ENCODE results near the gene NUP42. TPM values are rescaled to one million over a fixed set of nuclear protein-coding genes. Genes with fewer than 3 reads are reported as not detected.
"Not testable (repeated sequence)": the region's sequence is repeated elsewhere in the genome, so short reads cannot be mapped to it uniquely, and the experiment has no call there.

NUP42 gene
- polyA plus RNA-seq, 1 donor = 57.9 TPM

DNA sequence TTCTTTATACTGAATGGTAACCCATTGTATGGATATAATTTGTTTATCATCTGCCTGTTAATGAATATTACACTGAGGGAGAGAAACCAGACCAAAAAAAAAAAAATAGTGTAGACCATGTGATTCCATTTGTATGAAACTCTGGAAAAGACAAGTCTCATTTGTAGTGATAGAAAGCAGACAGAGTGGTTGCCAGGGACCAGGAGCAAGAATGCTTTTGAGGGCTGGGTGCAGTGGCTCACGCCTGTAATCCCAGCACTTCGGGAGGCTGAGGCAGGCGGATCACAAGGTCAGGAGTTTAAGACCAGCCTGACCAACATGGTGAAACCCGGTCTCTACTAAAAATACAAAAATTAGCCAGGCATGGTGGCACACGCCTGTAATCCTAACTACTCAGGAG lies 15.9 kb downstream of the NUP42 start:
- not testable (repeated sequence) for H3K9me3 ChIP-seq (ENCODE audit: control insufficient read depth, low read depth, low read length); H3K27ac ChIP-seq (ENCODE audit: low read length); H3K27me3 ChIP-seq (ENCODE audit: control insufficient read depth, insufficient read depth, low read length); H3K4me3 ChIP-seq (ENCODE audit: low read length); DNase-seq; H3K4me1 ChIP-seq (ENCODE audit: control insufficient read depth, insufficient read depth, low read length)
- WGBS (ENCODE audit: insufficient coverage, low lambda C conversion rate) = no CpG with 5 or more reads among the region's 5 CpGs
- peaks cover 25% of the 10 kb centered on the region for H3K36me3 ChIP-seq (ENCODE audit: control insufficient read depth, insufficient read depth, low read length)

DNA sequence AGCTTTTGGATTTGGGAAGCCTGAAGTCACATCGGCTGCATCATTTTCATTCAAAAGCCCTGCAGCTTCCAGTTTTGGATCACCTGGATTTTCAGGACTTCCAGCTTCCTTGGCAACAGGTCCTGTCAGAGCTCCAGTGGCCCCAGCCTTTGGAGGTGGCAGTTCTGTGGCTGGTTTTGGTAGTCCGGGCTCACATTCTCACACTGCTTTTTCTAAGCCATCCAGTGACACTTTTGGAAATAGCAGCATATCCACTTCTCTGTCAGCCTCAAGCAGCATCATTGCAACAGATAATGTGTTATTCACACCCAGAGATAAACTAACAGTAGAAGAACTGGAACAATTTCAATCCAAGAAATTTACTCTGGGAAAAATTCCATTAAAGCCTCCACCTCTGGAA lies 18.5 kb downstream of the NUP42 start:
- no CpG with 5 or more reads among the region's 2 CpGs for WGBS (ENCODE audit: insufficient coverage, low lambda C conversion rate)
- Histone ChIP-seq H3K27me3 (ENCODE audit: control insufficient read depth, insufficient read depth, low read length) (no peaks in the 10 kb centered on the region), H3K27ac (ENCODE audit: low read length) (no peak overlapping the region), H3K36me3 (ENCODE audit: control insufficient read depth, insufficient read depth, low read length) (peaks cover 19% of the 10 kb centered on the region), H3K9me3 (ENCODE audit: control insufficient read depth, low read depth, low read length) (no peaks in the 10 kb centered on the region), H3K4me3 (ENCODE audit: low read length) (no peak overlapping the region), H3K4me1 (ENCODE audit: control insufficient read depth, insufficient read depth, low read length) (no peaks in the 10 kb centered on the region)
- no peak for DNase-seq

DNA sequence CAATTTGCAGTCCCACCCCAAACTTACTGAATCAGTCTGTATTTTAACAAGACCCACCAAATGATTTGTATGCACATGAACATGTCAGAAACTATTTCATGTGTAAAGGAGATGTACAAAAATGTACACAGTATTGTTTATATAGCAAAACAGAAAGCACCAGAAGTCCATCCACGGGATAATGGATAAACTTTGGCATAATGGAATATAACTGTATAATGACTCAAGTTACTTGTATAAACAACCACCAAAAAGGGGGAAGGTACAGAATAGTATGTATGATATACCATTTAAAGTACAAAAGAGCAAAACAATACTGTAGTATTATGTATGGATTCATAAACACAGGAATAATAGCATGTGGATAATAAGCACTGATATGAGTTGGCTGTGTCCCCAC lies 22.4 kb downstream of the NUP42 start:
- no peaks in the 10 kb centered on the region for H3K9me3 ChIP-seq (ENCODE audit: control insufficient read depth, low read depth, low read length)
- H3K27me3 ChIP-seq (ENCODE audit: control insufficient read depth, insufficient read depth, low read length) = peaks cover 2% of the 10 kb centered on the region
- H3K27ac ChIP-seq (ENCODE audit: low read length) = no peak overlapping the region
- H3K4me1 ChIP-seq (ENCODE audit: control insufficient read depth, insufficient read depth, low read length) = peaks cover 5% of the 10 kb centered on the region
- peaks cover 13% of the 10 kb centered on the region for H3K36me3 ChIP-seq (ENCODE audit: control insufficient read depth, insufficient read depth, low read length)
- WGBS (ENCODE audit: insufficient coverage, low lambda C conversion rate) = no CpG with 5 or more reads among the region's 1 CpG
- no peak for DNase-seq
- no peak overlapping the region for H3K4me3 ChIP-seq (ENCODE audit: low read length)

DNA sequence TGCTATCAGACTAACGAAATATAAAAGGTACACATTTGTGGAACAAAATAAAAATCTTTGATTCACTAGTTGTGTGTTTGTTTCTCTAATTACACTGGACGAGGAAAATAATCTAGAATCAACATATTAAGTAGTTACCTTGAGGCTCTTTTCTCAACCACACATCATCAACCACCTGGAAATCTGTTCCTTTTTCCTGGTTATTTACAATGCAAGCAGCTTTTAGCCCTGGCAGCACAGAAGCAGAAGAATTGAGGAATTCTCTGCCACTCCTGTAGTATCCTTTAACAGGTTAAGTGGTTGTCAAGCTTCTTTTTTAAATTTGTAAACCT lies 23.7 kb downstream of the NUP42 start:
- Histone ChIP-seq H3K4me1 (ENCODE audit: control insufficient read depth, insufficient read depth, low read length) (peaks cover 5% of the 10 kb centered on the region), H3K9me3 (ENCODE audit: control insufficient read depth, low read depth, low read length) (no peaks in the 10 kb centered on the region), H3K4me3 (ENCODE audit: low read length) (peak overlapping the region; percentile 27), H3K27ac (ENCODE audit: low read length) (no peak overlapping the region), H3K36me3 (ENCODE audit: control insufficient read depth, insufficient read depth, low read length) (peaks cover 2% of the 10 kb centered on the region), H3K27me3 (ENCODE audit: control insufficient read depth, insufficient read depth, low read length) (peaks cover 2% of the 10 kb centered on the region)
- no peak for DNase-seq
- WGBS (ENCODE audit: insufficient coverage, low lambda C conversion rate) = 88% methylated on average over 1 of the region's 2 CpGs

- 40% methylated on average over 1 of the region's 76 CpGs for WGBS (ENCODE audit: insufficient coverage, low lambda C conversion rate)
Measured at GRCh38 chr7:23205909-23206767, 24.3 kb downstream of the NUP42 start.

DNA sequence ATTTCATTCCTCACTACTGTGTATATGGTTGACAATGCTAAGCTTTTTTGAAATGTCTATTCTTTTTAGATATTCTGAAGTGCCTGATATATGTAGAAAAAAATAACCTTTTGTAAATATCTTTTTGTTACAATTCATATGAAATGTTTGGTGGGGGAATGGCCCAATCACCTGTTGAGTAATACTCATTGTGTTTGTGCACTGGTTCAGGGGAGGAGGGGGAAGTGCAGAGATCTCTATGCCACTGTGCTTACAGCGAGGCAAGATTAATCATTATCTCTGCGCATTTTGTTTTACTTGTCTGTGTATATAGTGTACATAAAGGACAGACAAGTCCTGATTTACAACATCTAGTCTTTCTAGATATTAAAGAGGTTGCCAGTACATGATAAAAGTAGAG lies 25.2 kb downstream of the NUP42 start:
- Histone ChIP-seq H3K27ac (ENCODE audit: low read length) (no peak overlapping the region), H3K4me1 (ENCODE audit: control insufficient read depth, insufficient read depth, low read length) (peaks cover 10% of the 10 kb centered on the region), H3K9me3 (ENCODE audit: control insufficient read depth, low read depth, low read length) (no peaks in the 10 kb centered on the region), H3K27me3 (ENCODE audit: control insufficient read depth, insufficient read depth, low read length) (peaks cover 2% of the 10 kb centered on the region), H3K4me3 (ENCODE audit: low read length) (no peak overlapping the region), H3K36me3 (ENCODE audit: control insufficient read depth, insufficient read depth, low read length) (no peaks in the 10 kb centered on the region)
- DNase-seq = peak in 1 of 2 donors; percentile 19
- no CpG with 5 or more reads among the region's 2 CpGs for WGBS (ENCODE audit: insufficient coverage, low lambda C conversion rate)

More at GRCh38 chr7:23205909-23206767, 24.3 kb downstream of the NUP42 start:
- peak in 1 of 2 donors; percentile 48 for DNase-seq
- H3K9me3 ChIP-seq (ENCODE audit: control insufficient read depth, low read depth, low read length) = no peaks in the 10 kb centered on the region
- H3K27me3 ChIP-seq (ENCODE audit: control insufficient read depth, insufficient read depth, low read length) = peaks cover 2% of the 10 kb centered on the region
- no peaks in the 10 kb centered on the region for H3K36me3 ChIP-seq (ENCODE audit: control insufficient read depth, insufficient read depth, low read length)
- H3K4me3 ChIP-seq (ENCODE audit: low read length) = peak overlapping the region; percentile 27
- H3K27ac ChIP-seq (ENCODE audit: low read length) = peak overlapping the region; percentile 37
- H3K4me1 ChIP-seq (ENCODE audit: control insufficient read depth, insufficient read depth, low read length) = peaks cover 5% of the 10 kb centered on the region

DNA sequence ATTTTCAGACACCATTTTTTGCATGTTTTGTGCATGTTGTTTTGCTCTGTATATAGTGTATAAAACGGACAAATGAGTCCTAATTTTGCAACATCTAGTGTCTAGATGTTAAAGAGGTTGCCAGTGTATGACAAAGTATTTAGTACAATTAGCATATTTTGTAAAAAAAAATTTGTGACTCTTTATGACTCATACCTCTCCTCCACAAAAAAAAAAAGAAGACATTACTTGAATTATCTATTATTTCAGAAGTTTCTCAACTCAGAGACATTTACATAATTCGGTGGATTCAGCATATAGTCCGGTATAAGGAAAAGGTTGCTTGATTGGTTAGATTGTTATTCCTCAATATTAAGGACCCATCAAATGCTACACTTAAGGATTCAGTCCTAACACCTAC lies 26.0 kb downstream of the NUP42 start:
- Histone ChIP-seq H3K36me3 (ENCODE audit: control insufficient read depth, insufficient read depth, low read length) (no peaks in the 10 kb centered on the region), H3K27me3 (ENCODE audit: control insufficient read depth, insufficient read depth, low read length) (peaks cover 2% of the 10 kb centered on the region), H3K9me3 (ENCODE audit: control insufficient read depth, low read depth, low read length) (no peaks in the 10 kb centered on the region), H3K4me1 (ENCODE audit: control insufficient read depth, insufficient read depth, low read length) (peaks cover 11% of the 10 kb centered on the region), H3K4me3 (ENCODE audit: low read length) (no peak overlapping the region), H3K27ac (ENCODE audit: low read length) (no peak overlapping the region)
- 100% methylated on average over 1 of the region's 3 CpGs for WGBS (ENCODE audit: insufficient coverage, low lambda C conversion rate)
- no peak for DNase-seq

DNA sequence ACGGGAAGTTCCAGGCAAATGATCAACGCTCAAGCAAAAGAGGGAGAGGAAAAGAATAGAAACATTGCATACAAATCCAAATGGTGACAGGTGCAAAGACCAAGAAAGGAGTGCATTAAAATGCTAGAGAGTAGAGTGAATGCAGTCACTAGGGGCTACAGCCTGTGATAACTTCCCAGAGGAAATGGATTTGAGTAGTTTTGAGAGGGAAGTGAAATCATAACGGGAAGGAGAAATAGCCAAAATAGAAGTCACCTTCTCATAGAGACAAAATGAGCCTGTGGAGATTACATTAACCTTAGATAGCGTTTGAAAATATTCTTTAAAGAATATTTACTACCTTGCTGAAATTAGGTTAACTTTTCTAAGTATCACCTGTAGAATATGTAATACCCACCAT lies 26.5 kb downstream of the NUP42 start:
- H3K27me3 ChIP-seq (ENCODE audit: control insufficient read depth, insufficient read depth, low read length) = peaks cover 2% of the 10 kb centered on the region
- WGBS (ENCODE audit: insufficient coverage, low lambda C conversion rate) = 84% methylated on average over 4 of the region's 4 CpGs
- no peaks in the 10 kb centered on the region for H3K9me3 ChIP-seq (ENCODE audit: control insufficient read depth, low read depth, low read length)
- DNase-seq = no peak
- no peak overlapping the region for H3K4me3 ChIP-seq (ENCODE audit: low read length)
- H3K36me3 ChIP-seq (ENCODE audit: control insufficient read depth, insufficient read depth, low read length) = no peaks in the 10 kb centered on the region
- peaks cover 11% of the 10 kb centered on the region for H3K4me1 ChIP-seq (ENCODE audit: control insufficient read depth, insufficient read depth, low read length)
- H3K27ac ChIP-seq (ENCODE audit: low read length) = no peak overlapping the region

DNA sequence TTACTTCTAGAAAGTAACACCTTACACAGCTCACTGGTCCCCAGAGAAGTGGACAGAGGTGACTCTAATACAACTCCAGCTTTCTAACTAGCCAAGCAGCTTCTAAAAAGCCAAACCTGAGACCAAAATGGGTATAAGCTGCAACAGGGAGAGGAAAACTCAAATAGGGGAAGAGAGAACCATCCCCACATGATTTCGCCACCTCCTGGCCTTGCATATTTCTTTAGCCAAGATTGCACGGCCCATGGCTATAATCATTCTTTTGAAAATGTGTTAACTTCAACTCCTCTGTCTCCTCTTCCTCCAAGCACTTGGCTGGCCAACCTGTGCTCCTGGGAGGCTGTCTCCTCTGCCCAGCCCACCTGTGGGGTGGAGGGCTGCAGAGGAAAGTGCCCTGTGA lies 28.7 kb downstream of the NUP42 start:
- H3K4me1 ChIP-seq (ENCODE audit: control insufficient read depth, insufficient read depth, low read length) = peaks cover 11% of the 10 kb centered on the region
- H3K36me3 ChIP-seq (ENCODE audit: control insufficient read depth, insufficient read depth, low read length) = no peaks in the 10 kb centered on the region
- H3K9me3 ChIP-seq (ENCODE audit: control insufficient read depth, low read depth, low read length) = no peaks in the 10 kb centered on the region
- no peak for DNase-seq
- H3K4me3 ChIP-seq (ENCODE audit: low read length) = no peak overlapping the region
- WGBS (ENCODE audit: insufficient coverage, low lambda C conversion rate) = no CpG with 5 or more reads among the region's 2 CpGs
- H3K27me3 ChIP-seq (ENCODE audit: control insufficient read depth, insufficient read depth, low read length) = peaks cover 2% of the 10 kb centered on the region
- H3K27ac ChIP-seq (ENCODE audit: low read length) = no peak overlapping the region

DNA sequence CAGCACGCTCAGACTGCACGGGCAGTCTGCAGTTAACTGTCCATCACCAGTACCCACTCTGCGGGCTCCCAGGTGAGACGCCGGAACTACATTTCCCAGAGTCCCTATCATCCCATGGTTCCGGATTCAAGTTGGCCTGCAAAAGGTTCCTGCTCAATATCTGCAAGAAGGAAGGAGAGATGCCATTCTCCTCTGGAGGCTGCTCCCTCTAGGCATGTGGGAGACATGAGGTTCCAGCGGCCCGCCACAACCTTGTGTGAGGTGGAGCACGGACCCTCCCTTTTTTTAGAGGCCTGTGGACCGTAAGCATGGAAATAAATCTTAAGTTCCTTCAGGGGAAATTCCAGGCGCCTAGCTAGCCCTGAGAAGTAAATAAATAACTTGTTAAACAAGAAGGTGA lies 29.7 kb downstream of the NUP42 start:
- no peak overlapping the region for H3K4me3 ChIP-seq (ENCODE audit: low read length)
- no peak for DNase-seq
- peaks cover 7% of the 10 kb centered on the region for H3K4me1 ChIP-seq (ENCODE audit: control insufficient read depth, insufficient read depth, low read length)
- H3K36me3 ChIP-seq (ENCODE audit: control insufficient read depth, insufficient read depth, low read length) = no peaks in the 10 kb centered on the region
- H3K27ac ChIP-seq (ENCODE audit: low read length) = no peak overlapping the region
- H3K9me3 ChIP-seq (ENCODE audit: control insufficient read depth, low read depth, low read length) = no peaks in the 10 kb centered on the region
- H3K27me3 ChIP-seq (ENCODE audit: control insufficient read depth, insufficient read depth, low read length) = no peaks in the 10 kb centered on the region
- no CpG with 5 or more reads among the region's 11 CpGs for WGBS (ENCODE audit: insufficient coverage, low lambda C conversion rate)

- no peak for DNase-seq
- peaks cover 5% of the 10 kb centered on the region for H3K4me1 ChIP-seq (ENCODE audit: control insufficient read depth, insufficient read depth, low read length)
- H3K27ac ChIP-seq (ENCODE audit: low read length) = no peak overlapping the region
- WGBS (ENCODE audit: insufficient coverage, low lambda C conversion rate) = no CpG with 5 or more reads among the region's 2 CpGs
- no peaks in the 10 kb centered on the region for H3K9me3 ChIP-seq (ENCODE audit: control insufficient read depth, low read depth, low read length)
- H3K27me3 ChIP-seq (ENCODE audit: control insufficient read depth, insufficient read depth, low read length) = no peaks in the 10 kb centered on the region
- no peaks in the 10 kb centered on the region for H3K36me3 ChIP-seq (ENCODE audit: control insufficient read depth, insufficient read depth, low read length)
- H3K4me3 ChIP-seq (ENCODE audit: low read length) = no peak overlapping the region
Measured at GRCh38 chr7:23212395-23212794, 30.5 kb downstream of the NUP42 start.

Data from large intestine (tissue), 3 donors.